Activated T-cell treated with anti-CD3 and anti-CD28 coated beads, Interleukin-2, amount 50 U/mL, for 48 hours (primary cell): ENCODE measurements around the gene FOSL2.

Source experiments
- DNase-seq, 2 experiments: peaks; one replicate each; pipeline ENCODE4 v3.0.0-alpha.2; 2020

FOSL2 gene

DNA sequence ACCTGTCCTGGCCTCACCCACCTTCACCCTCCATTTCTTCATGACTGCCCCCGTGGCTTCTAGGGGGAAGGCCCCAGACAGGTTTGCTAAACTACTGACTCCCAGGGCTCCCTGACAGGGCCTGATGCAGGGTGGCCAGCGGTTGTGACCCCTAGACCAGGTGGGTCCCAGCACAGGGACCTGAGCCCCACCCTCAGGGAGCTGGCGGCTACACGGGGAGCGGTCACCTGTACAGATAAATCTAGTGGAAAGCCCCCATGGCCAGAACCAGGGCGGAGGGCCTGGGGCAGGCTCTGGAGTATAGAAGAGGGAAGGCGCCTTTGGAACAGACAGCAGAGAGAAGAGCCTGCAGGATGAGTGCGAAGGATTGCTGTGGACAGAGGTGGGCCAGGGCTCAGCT is 60.7 kb downstream of the FOSL2 start:
- no peak for DNase-seq

DNA sequence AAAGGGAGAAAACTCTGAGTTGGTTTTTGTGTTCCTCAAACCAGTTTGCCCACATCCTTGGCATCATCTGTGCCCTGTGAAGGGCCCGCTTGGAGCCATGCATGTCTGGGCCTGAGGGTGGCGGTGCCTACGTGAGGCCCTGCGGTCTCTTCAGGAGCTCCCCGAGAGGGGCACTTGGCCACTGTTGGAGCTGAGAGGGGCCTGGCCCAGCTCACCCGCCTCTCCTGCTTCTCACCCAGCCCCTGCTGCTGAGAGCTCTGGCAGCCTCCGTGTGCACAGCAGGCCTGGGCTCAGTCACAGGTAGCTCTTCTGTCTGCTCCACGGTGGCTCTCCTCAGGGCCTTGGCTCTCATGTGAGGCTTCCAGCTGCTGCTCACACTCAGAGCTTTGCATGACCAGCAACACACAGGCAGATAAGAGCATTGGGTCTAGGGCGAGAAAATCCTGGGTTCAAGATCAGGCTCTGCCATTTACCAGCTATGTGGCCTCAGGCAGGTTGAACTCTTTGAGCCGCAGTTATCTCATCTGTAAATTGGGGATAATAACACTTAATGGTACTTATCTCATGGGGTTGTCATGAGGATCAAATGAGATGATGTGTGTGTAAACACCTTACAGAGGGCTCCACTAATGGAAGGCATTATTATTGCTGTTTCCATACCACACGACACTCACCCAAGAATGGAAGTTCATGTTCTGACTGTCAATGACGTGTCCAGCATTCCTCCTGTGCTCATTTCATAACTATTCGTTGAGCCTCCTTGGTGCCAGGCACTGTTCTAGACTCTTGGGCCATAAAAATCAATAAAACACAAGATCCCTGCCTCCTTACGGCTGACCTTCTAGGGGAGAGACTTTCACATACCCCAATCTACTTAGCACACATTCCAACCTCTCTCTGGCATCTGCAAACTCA is 61.6 kb downstream of the FOSL2 start:
- DNase-seq = no peak

DNA sequence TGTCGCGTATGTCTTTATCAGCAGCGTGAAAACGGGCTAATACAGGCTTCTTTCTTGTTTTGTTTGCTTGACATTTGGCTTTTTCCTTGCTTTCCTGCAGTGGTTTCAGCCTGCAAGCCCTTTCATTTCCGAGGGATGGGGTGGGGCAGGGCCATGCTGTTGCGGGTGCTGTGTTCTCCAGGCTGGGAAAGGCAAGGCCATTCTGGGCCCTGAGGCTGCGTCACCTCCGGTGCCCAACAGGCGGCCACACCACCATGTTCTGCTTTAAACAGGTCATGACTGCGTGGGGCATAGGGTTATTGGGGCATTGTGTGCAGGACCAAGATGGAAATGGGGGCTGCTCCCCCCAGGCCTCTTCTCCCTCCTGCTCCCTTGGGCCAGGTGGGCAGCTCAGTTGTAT is 64.6 kb downstream of the FOSL2 start:
- no peak for DNase-seq

DNA sequence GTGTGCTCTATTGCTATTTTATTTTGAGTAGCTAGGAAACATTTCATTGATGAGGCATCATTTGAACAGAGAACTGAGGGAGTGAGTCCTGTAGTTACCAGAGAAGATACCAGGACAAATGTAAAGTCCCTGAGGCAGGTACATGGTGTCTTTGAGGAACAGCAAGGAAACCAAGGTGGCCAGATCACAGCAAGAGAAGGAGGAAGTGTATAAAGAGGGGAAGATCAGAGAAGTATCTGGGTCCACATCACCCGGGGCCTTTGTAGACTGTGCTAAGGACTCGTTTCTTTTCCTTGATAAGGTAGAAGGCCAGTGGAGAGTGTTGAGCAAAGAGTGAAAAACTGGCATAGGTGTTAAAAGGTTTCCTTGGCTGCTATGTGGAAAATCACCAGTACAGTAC is 68.4 kb downstream of the FOSL2 start:
- no peak for DNase-seq

DNA sequence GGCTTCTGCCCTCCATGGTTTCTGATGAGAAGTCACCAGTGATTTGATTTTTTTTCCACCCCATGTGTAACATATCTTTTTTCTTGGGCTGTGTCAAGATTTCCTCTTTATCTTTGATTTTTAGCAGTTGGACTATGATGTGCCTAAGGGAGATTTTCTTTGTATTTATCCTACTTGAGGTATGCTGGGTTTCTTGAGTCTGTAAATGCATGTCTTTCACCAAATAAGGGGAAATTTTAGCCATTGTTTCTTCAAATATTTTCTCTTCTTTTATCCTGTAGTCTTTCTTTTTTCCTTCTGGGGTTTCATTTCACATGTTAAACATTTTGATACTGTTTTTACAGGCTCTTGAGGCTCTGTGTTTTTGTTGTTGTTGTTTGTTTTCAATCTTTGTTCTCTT is 69.5 kb downstream of the FOSL2 start:
- DNase-seq = no peak

DNA sequence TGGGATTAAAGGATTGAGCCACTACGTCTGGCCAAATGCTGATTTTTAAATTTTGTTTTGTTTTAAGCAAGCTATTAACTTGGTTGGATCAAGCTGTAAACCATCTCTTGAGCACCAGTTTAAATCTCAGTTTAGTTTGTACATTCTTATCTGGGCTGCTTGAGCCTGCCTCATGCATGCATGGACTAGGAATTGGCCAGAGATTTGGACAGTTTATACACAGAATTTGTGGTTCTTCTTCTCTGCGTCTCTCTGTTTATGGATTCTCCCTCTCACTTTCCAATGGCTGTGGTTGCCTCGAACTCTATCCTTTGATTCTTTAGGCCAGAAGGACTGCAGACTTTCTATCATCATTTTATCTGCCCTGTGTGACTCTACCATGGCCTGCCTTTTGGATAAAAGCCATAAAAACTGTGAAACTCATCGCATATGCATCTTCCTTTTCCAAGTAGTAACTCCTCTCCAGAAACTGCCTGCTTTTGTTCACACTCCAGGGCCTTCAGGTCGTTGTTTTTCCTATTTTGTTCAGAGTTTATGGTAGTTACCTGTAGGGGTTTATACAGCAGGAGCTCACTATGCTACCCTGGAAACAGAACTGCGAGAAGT is 70.7 kb downstream of the FOSL2 start:
- DNase-seq = no peak

DNA sequence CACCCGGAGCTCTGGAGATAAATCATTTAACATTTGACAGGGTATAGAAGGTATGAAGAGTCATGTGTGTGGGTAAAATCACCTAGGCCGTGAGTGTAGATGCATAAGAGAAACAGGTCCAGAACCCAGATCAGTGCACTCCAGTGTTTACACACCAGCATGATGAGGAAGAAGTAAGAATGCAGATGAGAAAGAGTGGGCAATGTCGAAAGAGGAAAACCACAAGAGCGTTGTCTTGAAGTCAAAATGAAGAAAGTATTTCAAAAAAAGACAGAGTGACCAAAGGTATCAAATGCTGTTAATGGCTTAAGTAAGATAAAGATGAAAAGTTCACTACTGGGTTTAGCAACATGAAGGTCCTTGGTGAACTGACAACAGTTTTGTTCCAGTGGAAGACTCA is 71.2 kb downstream of the FOSL2 start:
- no peak for DNase-seq

DNA sequence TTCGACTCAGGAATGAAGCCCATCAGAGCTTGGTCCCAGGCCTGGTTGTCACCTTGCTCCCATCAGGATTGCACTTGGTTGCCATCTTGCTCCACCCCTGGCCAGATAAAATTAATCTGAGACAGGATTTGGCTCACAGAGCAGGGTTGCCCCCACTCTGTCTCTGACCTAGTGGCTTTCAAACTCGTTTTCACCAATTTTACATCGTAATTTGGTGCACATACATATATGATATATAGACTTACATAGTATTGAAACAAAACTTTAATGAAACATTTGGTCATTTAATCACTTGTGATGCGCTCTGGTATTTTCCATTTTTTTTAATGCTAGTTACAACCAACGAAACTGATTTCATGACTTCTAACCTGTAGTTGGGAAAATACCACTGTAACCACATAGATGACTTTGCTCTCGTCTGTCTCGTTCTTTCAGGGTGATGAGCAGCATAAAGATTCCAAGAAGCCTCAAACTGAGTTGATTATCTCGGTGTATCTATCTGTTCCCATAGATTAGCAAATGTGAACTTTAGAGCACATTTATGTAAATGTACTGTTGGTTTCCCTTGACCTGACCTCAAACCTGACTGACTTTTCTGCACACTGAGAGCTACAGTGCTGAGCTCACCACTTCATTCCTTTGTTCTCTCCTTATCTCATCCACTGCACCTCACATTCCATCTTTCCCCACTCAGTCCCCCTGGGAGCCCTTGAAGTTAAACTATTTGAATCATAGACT is 72.7 kb downstream of the FOSL2 start:
- no peak for DNase-seq
